Muscle layer of duodenum (tissue), 2 donors: ENCODE measurements around the gene LAMP1.
"Not testable (repeated sequence)": the region's sequence is repeated elsewhere in the genome, so short reads cannot be mapped to it uniquely, and the experiment has no call there.

Source experiments
- H3K27ac ChIP-seq: one replicate; pipeline ENCODE4 v1.7.0; 2013; ENCODE audit warnings: mild to moderate bottlenecking, low read length
- H3K27me3 ChIP-seq: one replicate; pipeline ENCODE4 v1.7.0; 2013; ENCODE audit warnings: low read depth, mild to moderate bottlenecking, control low read depth, low read length
- H3K36me3 ChIP-seq, 2 donors: one replicate each; pipeline ENCODE4 v1.7.0; 2013; ENCODE audit warnings: low read length in 2 of 2, control low read depth in 1 of 2, mild to moderate bottlenecking in 1 of 2; ENCODE audit not compliant: insufficient read depth in 2 of 2, control insufficient read depth in 1 of 2
- H3K4me1 ChIP-seq, 2 donors: one replicate each; pipeline ENCODE4 v1.7.0; 2013; ENCODE audit warnings: low read length in 2 of 2, mild to moderate bottlenecking in 2 of 2, control low read depth in 1 of 2, moderate library complexity in 1 of 2; ENCODE audit not compliant: insufficient read depth in 2 of 2, control insufficient read depth in 1 of 2
- H3K4me3 ChIP-seq, 2 donors: one replicate each; pipeline ENCODE4 v1.7.0; 2013; ENCODE audit warnings: low read length in 2 of 2, low read depth in 1 of 2, mild to moderate bottlenecking in 1 of 2
- H3K9me3 ChIP-seq, 2 donors: one replicate each; pipeline ENCODE4 v1.7.0; 2013; ENCODE audit warnings: low read length in 2 of 2, control low read depth in 1 of 2, mild to moderate bottlenecking in 1 of 2; ENCODE audit not compliant: control insufficient read depth in 1 of 2
- donor health status: healthy.

LAMP1 gene

DNA sequence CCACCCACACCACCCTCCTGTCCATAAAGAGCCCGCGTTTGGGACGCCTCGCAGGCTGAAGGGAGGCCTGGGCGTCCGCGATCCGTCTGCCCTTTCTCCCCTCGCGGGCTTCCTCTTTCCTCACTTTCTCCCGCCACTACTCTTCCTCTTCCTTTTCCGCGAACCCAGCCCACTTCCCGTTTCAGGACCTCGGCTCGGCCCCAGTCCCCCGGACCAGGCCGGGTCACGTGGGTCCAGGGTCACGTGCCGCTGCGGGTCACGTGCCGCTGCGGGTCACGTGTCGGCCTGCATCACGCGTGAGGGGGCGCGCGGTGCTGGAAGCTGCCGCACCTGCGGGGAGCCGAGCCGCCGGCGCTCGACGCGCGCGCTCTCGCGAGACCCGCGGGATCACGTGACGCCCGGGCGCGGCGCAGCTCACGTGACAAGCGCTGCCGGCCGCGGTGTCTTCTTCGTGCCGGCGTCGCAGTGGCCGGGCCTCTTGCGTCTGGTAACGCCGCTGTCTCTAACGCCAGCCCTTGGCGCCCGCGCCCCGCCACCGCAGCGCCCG is at the start of gene LAMP1:
Gene LAMP1 (plus strand): TSS at position 417 of the 547 bp plus-strand sequence. CDS start 196 bp downstream, outside the sequence.
- Histone ChIP-seq H3K4me3 (peak within 1 kb of the TSS; percentile 81 to 96), H3K36me3 (no peaks in the 10 kb centered on the region), H3K27me3 (no peaks in the 10 kb centered on the region), H3K27ac (peak within 1 kb of the TSS; percentile 74), H3K4me1 (peaks cover 5 to 26% of the 10 kb centered on the region in 2 donors), H3K9me3 (no peaks in the 10 kb centered on the region)

- H3K4me3 ChIP-seq = no peak overlapping the region
- H3K9me3 ChIP-seq = no peaks in the 10 kb centered on the region
- H3K27me3 ChIP-seq = no peaks in the 10 kb centered on the region
- H3K27ac ChIP-seq = no peak overlapping the region
- H3K4me1 ChIP-seq = no peaks in the 10 kb centered on the region
- H3K36me3 ChIP-seq = peaks cover 49 to 83% of the 10 kb centered on the region in 2 donors
These were observed 44.4 kb upstream of the LAMP1 start for GRCh38 chr13:113252516-113253095.

- H3K4me3 ChIP-seq, H3K27me3 ChIP-seq, H3K4me1 ChIP-seq, H3K27ac ChIP-seq, H3K9me3 ChIP-seq: not testable (repeated sequence)
- H3K36me3 ChIP-seq = peaks cover 44 to 75% of the 10 kb centered on the region in 2 donors
These were observed 39.1 kb upstream of the LAMP1 start for GRCh38 chr13:113257908-113258307.

- H3K27ac ChIP-seq = no peak overlapping the region
- no peaks in the 10 kb centered on the region for H3K9me3 ChIP-seq
- H3K4me1 ChIP-seq = no peaks in the 10 kb centered on the region
- peaks cover 45 to 76% of the 10 kb centered on the region in 2 donors for H3K36me3 ChIP-seq
- H3K27me3 ChIP-seq = no peaks in the 10 kb centered on the region
- no peak overlapping the region for H3K4me3 ChIP-seq
These were observed 38.6 kb upstream of the LAMP1 start for GRCh38 chr13:113258321-113259054.

- Histone ChIP-seq H3K4me1 (no peaks in the 10 kb centered on the region), H3K27me3 (no peaks in the 10 kb centered on the region), H3K27ac (no peak overlapping the region), H3K4me3 (no peak overlapping the region), H3K9me3 (no peaks in the 10 kb centered on the region), H3K36me3 (peaks cover 38 to 68% of the 10 kb centered on the region in 2 donors)
These were observed 36.0 kb upstream of the LAMP1 start for GRCh38 chr13:113260996-113261395.

GRCh38 chr13:113263016-113263415 is 34.0 kb upstream of the LAMP1 start:
- not testable (repeated sequence) for H3K4me1 ChIP-seq, H3K9me3 ChIP-seq, H3K27me3 ChIP-seq, H3K27ac ChIP-seq, H3K4me3 ChIP-seq
- H3K36me3 ChIP-seq = peaks cover 34 to 56% of the 10 kb centered on the region in 2 donors

DNA sequence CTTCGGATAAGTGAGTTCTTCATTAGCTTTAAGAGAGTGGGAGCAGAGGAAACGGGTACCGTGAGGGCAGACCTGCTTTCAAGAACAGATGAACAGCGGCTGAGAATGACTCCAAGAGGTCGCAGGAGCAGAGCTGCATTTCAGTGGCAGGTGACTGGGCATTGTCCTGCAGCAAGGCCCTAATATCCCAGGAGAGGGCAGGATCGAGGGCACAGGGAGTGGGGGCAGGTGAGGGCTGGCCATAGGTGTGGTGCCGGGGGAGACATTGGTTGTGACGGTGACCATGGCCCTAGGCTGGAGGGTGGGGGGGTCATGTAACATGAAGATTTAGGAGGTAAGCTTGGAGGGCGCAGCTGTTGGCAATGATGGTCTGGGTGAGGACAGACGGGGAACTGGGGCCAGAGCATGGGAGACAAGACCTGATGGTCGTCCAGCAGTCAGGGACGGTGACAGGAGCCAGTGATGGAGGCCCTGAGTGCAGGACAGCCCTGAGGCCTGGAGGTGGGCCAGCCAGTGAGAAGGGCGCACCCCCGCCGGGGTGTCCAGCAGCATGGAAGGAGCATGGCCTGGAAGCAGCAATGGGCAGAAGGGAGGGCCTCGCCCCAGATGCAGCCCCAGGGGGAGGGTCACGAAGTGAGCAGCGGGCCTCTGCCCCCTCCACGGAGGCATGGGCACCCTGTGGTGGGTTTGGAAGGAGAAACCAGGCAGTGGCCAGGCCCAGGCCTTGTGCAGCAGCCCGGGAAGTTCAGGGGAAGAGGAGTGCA is 29.2 kb upstream of the LAMP1 start:
- H3K36me3 ChIP-seq = peaks cover 8 to 16% of the 10 kb centered on the region in 2 donors
- no peak overlapping the region for H3K27ac ChIP-seq
- H3K4me3 ChIP-seq = no peak overlapping the region
- no peaks in the 10 kb centered on the region for H3K27me3 ChIP-seq
- no peaks in the 10 kb centered on the region for H3K4me1 ChIP-seq
- no peaks in the 10 kb centered on the region for H3K9me3 ChIP-seq

- Histone ChIP-seq H3K27ac (no peak overlapping the region), H3K4me1 (no peaks in the 10 kb centered on the region), H3K36me3 (no peaks in the 10 kb centered on the region), H3K4me3 (no peak overlapping the region), H3K27me3 (no peaks in the 10 kb centered on the region), H3K9me3 (no peaks in the 10 kb centered on the region)
These were observed 25.0 kb upstream of the LAMP1 start for GRCh38 chr13:113272031-113272430.

GRCh38 chr13:113272701-113273181 is 24.3 kb upstream of the LAMP1 start:
- H3K4me3 ChIP-seq = no peak overlapping the region
- H3K27ac ChIP-seq = no peak overlapping the region
- H3K36me3 ChIP-seq = no peaks in the 10 kb centered on the region
- H3K9me3 ChIP-seq = no peaks in the 10 kb centered on the region
- H3K27me3 ChIP-seq = no peaks in the 10 kb centered on the region
- no peaks in the 10 kb centered on the region for H3K4me1 ChIP-seq

DNA sequence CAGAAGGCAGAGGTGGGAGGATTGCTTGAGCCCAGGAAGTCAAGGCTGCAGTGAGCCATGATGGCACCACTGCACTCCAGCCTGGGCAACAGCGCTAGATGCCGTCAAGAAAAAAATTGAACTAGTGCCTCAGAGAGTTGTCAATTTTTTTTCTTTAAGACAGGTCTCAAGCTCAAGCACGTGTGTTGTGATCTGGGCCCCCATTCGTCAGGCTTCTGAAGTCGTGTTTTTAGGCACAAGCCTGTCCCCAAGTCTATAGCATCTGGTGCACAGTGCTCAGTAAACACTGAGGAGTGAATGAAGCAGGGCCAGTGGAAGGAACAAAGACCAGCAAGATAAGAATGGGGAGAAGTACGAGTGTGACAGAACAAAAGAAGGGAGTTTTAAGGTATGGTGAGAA is 23.7 kb upstream of the LAMP1 start:
- H3K4me3 ChIP-seq = no peak overlapping the region
- H3K27me3 ChIP-seq = no peaks in the 10 kb centered on the region
- H3K9me3 ChIP-seq = no peaks in the 10 kb centered on the region
- H3K27ac ChIP-seq = no peak overlapping the region
- no peaks in the 10 kb centered on the region for H3K4me1 ChIP-seq
- H3K36me3 ChIP-seq = no peaks in the 10 kb centered on the region
